Measurements from ENCODE around the gene BMERB1.
"Not testable (repeated sequence)": the region's sequence is repeated elsewhere in the genome, so short reads cannot be mapped to it uniquely, and the experiment has no call there.

BMERB1 gene

DNA sequence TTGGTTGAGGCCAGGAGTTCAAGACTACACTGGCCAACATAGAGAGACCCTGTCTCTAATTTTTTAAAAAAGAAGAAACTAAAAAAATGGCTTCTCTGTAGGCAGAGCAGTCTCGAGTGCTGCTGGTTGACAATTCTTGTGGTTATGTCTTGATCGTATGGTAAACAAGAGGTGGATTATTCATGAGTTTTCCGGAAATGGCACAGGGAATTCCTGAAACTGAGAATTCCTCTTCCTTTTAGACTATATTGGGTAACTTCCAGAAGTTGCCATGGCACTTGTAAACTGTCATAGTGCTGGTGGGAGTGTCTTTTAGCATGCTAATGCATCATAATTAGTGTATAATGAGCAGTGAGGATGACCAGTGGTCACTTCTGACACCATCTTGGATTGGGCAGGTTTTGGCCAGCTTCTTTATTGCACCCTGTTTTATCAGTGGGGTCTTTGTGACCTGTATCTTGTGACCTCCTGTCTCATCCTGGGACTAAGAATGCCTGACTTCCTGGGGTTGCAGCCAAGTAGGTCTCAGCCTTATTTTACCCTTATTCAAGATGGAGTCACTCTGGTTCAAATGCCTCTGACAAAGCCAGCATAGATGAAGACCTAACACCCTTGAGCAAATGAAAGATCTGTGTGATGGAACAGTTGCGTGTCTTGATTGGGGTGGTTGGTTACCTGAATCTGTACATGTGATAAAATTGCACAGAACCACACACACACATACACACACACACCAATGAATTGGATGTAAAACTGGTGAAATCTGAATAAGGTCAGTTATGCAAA is 30.2 kb downstream of the BMERB1 start:
- H3K4me3 Mint-ChIP-seq, result no peak overlapping the region
- peaks cover under 1% of the 10 kb centered on the region for H3K27me3 Mint-ChIP-seq (ENCODE audit: low read depth)
- H3K4me1 Mint-ChIP-seq (ENCODE audit: low read depth), result no peaks in the 10 kb centered on the region
- no peak overlapping the region for H3K27ac Mint-ChIP-seq
- H3K36me3 Mint-ChIP-seq (ENCODE audit: low read depth), result no peaks in the 10 kb centered on the region
- H3K9me3 Mint-ChIP-seq, result peaks cover 4% of the 10 kb centered on the region

- no peaks in the 10 kb centered on the region for H3K36me3 Mint-ChIP-seq (ENCODE audit: low read depth)
These were observed 31.7 kb downstream of the BMERB1 start for GRCh38 chr16:15466131-15466530.

GRCh38 chr16:15466886-15467781 is 32.7 kb downstream of the BMERB1 start:
- Mint-ChIP-seq H3K27ac (no peak overlapping the region), H3K36me3 (ENCODE audit: low read depth) (no peaks in the 10 kb centered on the region), H3K9me3 (peaks cover 4% of the 10 kb centered on the region)

More at GRCh38 chr16:15466131-15466530, 31.7 kb downstream of the BMERB1 start:
- Mint-ChIP-seq H3K27me3 (ENCODE audit: low read depth) (peaks cover 7% of the 10 kb centered on the region), H3K4me1 (ENCODE audit: low read depth) (no peaks in the 10 kb centered on the region), H3K27ac (no peak overlapping the region), H3K4me3 (no peak overlapping the region), H3K9me3 (peaks cover 4% of the 10 kb centered on the region)

DNA sequence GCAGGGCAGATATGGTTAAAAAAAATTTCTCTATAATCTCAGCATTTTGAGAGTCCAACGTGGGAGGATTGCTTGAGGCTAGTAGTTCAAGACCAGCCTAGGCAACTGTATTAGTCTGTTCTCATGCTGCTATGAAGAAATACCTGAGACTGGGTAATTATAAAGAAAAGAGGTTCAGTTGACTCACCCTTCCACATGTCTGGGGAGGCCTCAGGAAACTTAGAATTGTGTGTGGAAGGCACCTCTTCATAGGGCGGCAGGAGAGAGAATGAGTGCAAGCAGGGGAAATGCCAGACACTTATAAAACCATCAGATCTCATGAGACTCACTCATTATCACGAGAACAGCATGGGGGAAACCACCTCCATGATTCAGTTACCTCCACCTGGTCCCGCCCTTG is 42.6 kb downstream of the BMERB1 start:
- not testable (repeated sequence) for H3K27me3 Mint-ChIP-seq (ENCODE audit: low read depth); H3K4me1 Mint-ChIP-seq (ENCODE audit: low read depth); H3K27ac Mint-ChIP-seq; H3K4me3 Mint-ChIP-seq; H3K9me3 Mint-ChIP-seq; H3K36me3 Mint-ChIP-seq (ENCODE audit: low read depth)

More at GRCh38 chr16:15466886-15467781, 32.7 kb downstream of the BMERB1 start:
- Mint-ChIP-seq H3K27me3 (ENCODE audit: low read depth) (peaks cover 11% of the 10 kb centered on the region), H3K4me3 (no peak overlapping the region), H3K4me1 (ENCODE audit: low read depth) (no peaks in the 10 kb centered on the region)

GRCh38 chr16:15477802-15478201 is 43.4 kb downstream of the BMERB1 start:
- Mint-ChIP-seq H3K27me3 (ENCODE audit: low read depth) (no peaks in the 10 kb centered on the region), H3K9me3 (peaks cover 8% of the 10 kb centered on the region), H3K27ac (no peak overlapping the region), H3K4me3 (no peak overlapping the region), H3K4me1 (ENCODE audit: low read depth) (peaks cover 8% of the 10 kb centered on the region), H3K36me3 (ENCODE audit: low read depth) (no peaks in the 10 kb centered on the region)

GRCh38 chr16:15482068-15482747 is 47.8 kb downstream of the BMERB1 start:
- Mint-ChIP-seq H3K4me1 (ENCODE audit: low read depth) (peaks cover 10% of the 10 kb centered on the region), H3K36me3 (ENCODE audit: low read depth) (peaks cover 4% of the 10 kb centered on the region), H3K4me3 (no peak overlapping the region), H3K9me3 (no peaks in the 10 kb centered on the region), H3K27ac (no peak overlapping the region), H3K27me3 (ENCODE audit: low read depth) (no peaks in the 10 kb centered on the region)

DNA sequence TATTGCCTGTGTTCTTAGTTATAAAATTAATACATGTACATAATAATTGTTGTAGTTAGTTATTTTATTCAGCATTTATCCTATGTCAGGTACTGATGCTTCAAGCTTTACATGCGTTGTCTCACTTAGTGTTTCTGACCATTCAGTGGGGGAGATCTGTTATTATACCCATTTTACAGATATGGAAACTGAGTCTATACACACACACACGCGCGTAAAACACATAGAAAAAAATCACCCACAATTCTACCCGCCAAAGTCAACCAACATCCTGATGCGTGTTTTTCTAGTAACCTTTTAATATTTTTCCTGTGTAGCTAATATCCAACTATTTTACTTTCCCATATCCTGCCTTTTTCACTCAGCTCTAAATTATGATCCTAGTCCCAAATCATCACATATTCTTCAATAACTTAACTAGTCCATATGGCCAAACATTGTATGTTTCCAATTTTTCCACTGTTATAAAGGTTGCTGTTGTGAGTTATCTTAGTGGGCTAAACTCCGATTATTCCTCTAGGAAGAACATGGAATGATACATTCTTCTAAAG is 48.4 kb downstream of the BMERB1 start:
- H3K36me3 Mint-ChIP-seq (ENCODE audit: low read depth), result peaks cover 4% of the 10 kb centered on the region
- H3K4me1 Mint-ChIP-seq (ENCODE audit: low read depth), result peaks cover 10% of the 10 kb centered on the region
- no peaks in the 10 kb centered on the region for H3K9me3 Mint-ChIP-seq
- no peak overlapping the region for H3K4me3 Mint-ChIP-seq
- H3K27ac Mint-ChIP-seq, result no peak overlapping the region
- H3K27me3 Mint-ChIP-seq (ENCODE audit: low read depth), result no peaks in the 10 kb centered on the region

GRCh38 chr16:15483857-15484256 is 49.5 kb downstream of the BMERB1 start:
- Mint-ChIP-seq H3K27me3 (ENCODE audit: low read depth) (no peaks in the 10 kb centered on the region), H3K4me3 (no peak overlapping the region), H3K9me3 (no peaks in the 10 kb centered on the region), H3K4me1 (ENCODE audit: low read depth) (peaks cover 12% of the 10 kb centered on the region), H3K36me3 (ENCODE audit: low read depth) (peaks cover 4% of the 10 kb centered on the region), H3K27ac (no peak overlapping the region)

GRCh38 chr16:15484662-15485061 is 50.3 kb downstream of the BMERB1 start:
- Mint-ChIP-seq H3K27me3 (ENCODE audit: low read depth) (no peaks in the 10 kb centered on the region), H3K36me3 (ENCODE audit: low read depth) (peaks cover 5% of the 10 kb centered on the region), H3K9me3 (no peaks in the 10 kb centered on the region)

DNA sequence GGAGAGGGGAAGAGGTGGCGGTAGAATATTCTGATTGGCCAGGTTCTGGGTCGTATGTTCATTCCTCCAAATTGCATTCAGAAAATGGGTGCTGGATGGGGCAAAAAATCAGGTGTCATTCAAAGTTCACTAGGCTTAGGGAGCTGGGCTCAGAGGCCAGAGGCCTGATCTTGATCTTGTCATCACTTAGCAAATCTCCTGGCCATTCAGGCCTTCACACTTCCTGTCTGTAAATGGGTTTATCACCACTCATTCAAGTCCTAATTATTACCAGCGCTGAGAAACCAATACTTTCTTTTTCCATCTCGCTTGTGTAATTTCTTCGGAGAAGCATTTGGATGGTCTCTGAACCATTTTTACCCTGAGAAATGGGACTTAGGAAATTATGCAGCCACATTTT is 50.8 kb downstream of the BMERB1 start:
- Mint-ChIP-seq H3K27me3 (ENCODE audit: low read depth) (no peaks in the 10 kb centered on the region), H3K4me3 (no peak overlapping the region), H3K27ac (no peak overlapping the region), H3K4me1 (ENCODE audit: low read depth) (peaks cover 15% of the 10 kb centered on the region), H3K36me3 (ENCODE audit: low read depth) (peaks cover 5% of the 10 kb centered on the region), H3K9me3 (no peaks in the 10 kb centered on the region)

More at GRCh38 chr16:15484662-15485061, 50.3 kb downstream of the BMERB1 start:
- peaks cover 15% of the 10 kb centered on the region for H3K4me1 Mint-ChIP-seq (ENCODE audit: low read depth)
- H3K27ac Mint-ChIP-seq, result no peak overlapping the region
- no peak overlapping the region for H3K4me3 Mint-ChIP-seq

GRCh38 chr16:15486661-15487060 is 52.3 kb downstream of the BMERB1 start:
- Mint-ChIP-seq H3K36me3 (ENCODE audit: low read depth) (peaks cover 5% of the 10 kb centered on the region), H3K27ac (no peak overlapping the region), H3K4me1 (ENCODE audit: low read depth) (peaks cover 15% of the 10 kb centered on the region), H3K9me3 (no peaks in the 10 kb centered on the region), H3K27me3 (ENCODE audit: low read depth) (no peaks in the 10 kb centered on the region), H3K4me3 (no peak overlapping the region)

- Mint-ChIP-seq H3K9me3 (no peaks in the 10 kb centered on the region), H3K36me3 (ENCODE audit: low read depth) (peaks cover 5% of the 10 kb centered on the region), H3K4me1 (ENCODE audit: low read depth) (peaks cover 8% of the 10 kb centered on the region), H3K4me3 (no peak overlapping the region), H3K27ac (no peak overlapping the region), H3K27me3 (ENCODE audit: low read depth) (no peaks in the 10 kb centered on the region)
These were observed 53.2 kb downstream of the BMERB1 start for GRCh38 chr16:15487336-15488284.

GRCh38 chr16:15489016-15489415 is 54.6 kb downstream of the BMERB1 start:
- Mint-ChIP-seq H3K4me1 (ENCODE audit: low read depth) (peaks cover 4% of the 10 kb centered on the region), H3K27ac (no peak overlapping the region), H3K9me3 (no peaks in the 10 kb centered on the region), H3K4me3 (no peak overlapping the region), H3K27me3 (ENCODE audit: low read depth) (no peaks in the 10 kb centered on the region), H3K36me3 (ENCODE audit: low read depth) (peaks cover 5% of the 10 kb centered on the region)

Data from T-helper 1 cell treated with Interleukin-12 subunit alpha and Interleukin-12 subunit beta and Interleukin-4 antibody, amounts not matched to agents 30 μg/mL and 1 μg/mL, for 36 hours (primary cell).